SK-N-SH (cell line): ENCODE measurements around the gene TECTB. TPM values are rescaled to one million over a fixed set of nuclear protein-coding genes. Genes with fewer than 3 reads are reported as not detected.

Experiments
- CTCF ChIA-PET: fragments of 300-600, 350-600 bp; formaldehyde crosslinking; extraction: SDS; loops from one replicate; lab custom pipeline; 2021; lab: Yijun Ruan, JAX
- POLR2A ChIA-PET: fragments of 350-600 bp; sonication (Branson Sonifier 250); formaldehyde crosslinking; extraction: SDS; loops from one replicate; lab custom pipeline; 2020; ENCODE audit warnings: antibody characterized with exemption, inconsistent platforms; lab: Yijun Ruan, JAX
- DNase-seq: peaks from one replicate; pipeline ENCODE4 v3.0.0; 2012
- H2AFZ ChIP-seq: fragments of 200-600 bp; sonication (generic); 2 replicates; pipeline ENCODE4 v1.8.1; 2016; ENCODE audit warnings: antibody characterized with exemption, mild to moderate bottlenecking, low read depth
- H3F3A ChIP-seq: fragments of 200-600 bp; sonication (generic); replicated peaks from 2 replicates; pipeline ENCODE3; 2016; ENCODE audit warnings: antibody characterized with exemption, mild to moderate bottlenecking; ENCODE audit not compliant: insufficient read depth
- H3K27ac ChIP-seq, 2 experiments: fragments of 200-500 bp in 1 of 2; fragments of 200-600 bp in 1 of 2; sonication (Bioruptor generic) in 1 of 2; sonication (generic), shearing (Covaris generic) in 1 of 2; 2 replicates each; pipeline versions ENCODE4 v1.5.1 to v1.6.1; 2014 to 2016; ENCODE audit warnings: low read depth in 2 of 2, inconsistent platforms in 1 of 2, low read length in 1 of 2, mild to moderate bottlenecking in 1 of 2, mixed read lengths in 1 of 2
- H3K27me3 ChIP-seq: fragments of 200-600 bp; sonication (generic), shearing (Covaris generic); 2 replicates; pipeline ENCODE4 v1.6.1; 2016; ENCODE audit warnings: mixed run types; ENCODE audit not compliant: insufficient read depth
- H3K36me3 ChIP-seq, 2 experiments: fragments of 200-500 bp in 1 of 2; fragments of 200-600 bp in 1 of 2; sonication (Bioruptor generic) in 1 of 2; sonication (generic) in 1 of 2; replicated peaks in 1 of 2; 2 replicates each; pipeline versions ENCODE3 to v1.5.1; 2014 to 2016; ENCODE audit warnings: low read length in 1 of 2, mild to moderate bottlenecking in 1 of 2; ENCODE audit not compliant: insufficient read depth in 2 of 2, control insufficient read depth in 1 of 2
- H3K4me1 ChIP-seq, 2 experiments: fragments of 200-500 bp in 1 of 2; fragments of 200-600 bp in 1 of 2; sonication (Bioruptor generic) in 1 of 2; sonication (generic), shearing (Covaris generic) in 1 of 2; 2 replicates each; pipeline versions ENCODE4 v1.5.1 to v1.6.1; 2014 to 2016; ENCODE audit warnings: low read depth in 1 of 2, low read length in 1 of 2, mixed run types in 1 of 2; ENCODE audit not compliant: insufficient read depth in 2 of 2, control insufficient read depth in 1 of 2
- H3K4me2 ChIP-seq: fragments of 200-600 bp; sonication (generic), shearing (Covaris generic); 2 replicates; pipeline ENCODE4 v1.6.1; 2017; ENCODE audit warnings: mixed run types
- H3K4me3 ChIP-seq, 2 experiments: fragments of 200-500 bp in 1 of 2; fragments of 200-600 bp in 1 of 2; sonication (Bioruptor generic) in 1 of 2; sonication (generic), shearing (Covaris generic) in 1 of 2; 2 replicates each; pipeline versions ENCODE4 v1.5.1 to v1.8.1; 2014 to 2016; ENCODE audit warnings: low read depth in 2 of 2, inconsistent platforms in 1 of 2, low read length in 1 of 2, mild to moderate bottlenecking in 1 of 2, mixed read lengths in 1 of 2, moderate library complexity in 1 of 2
- H3K79me2 ChIP-seq: fragments of 200-600 bp; sonication (generic); 2 replicates; pipeline ENCODE4 v1.8.1; 2017; ENCODE audit warnings: mild to moderate bottlenecking; ENCODE audit not compliant: insufficient read depth
- H3K9ac ChIP-seq: fragments of 200-600 bp; sonication (generic); 2 replicates; pipeline ENCODE4 v1.6.1; 2017; ENCODE audit warnings: mixed run types
- H3K9me2 ChIP-seq: fragments of 200-600 bp; sonication (generic); 2 replicates; pipeline ENCODE4 v1.6.1; 2017; ENCODE audit warnings: mixed run types
- H3K9me3 ChIP-seq: fragments of 200-600 bp; sonication (generic); 2 replicates; pipeline ENCODE4 v1.6.1; 2017; ENCODE audit warnings: mixed run types, mild to moderate bottlenecking, moderate library complexity
- H4K20me1 ChIP-seq: fragments of 200-600 bp; sonication (generic); 2 replicates; pipeline ENCODE4 v1.6.1; 2017; ENCODE audit warnings: mild to moderate bottlenecking, mixed run types; ENCODE audit not compliant: insufficient read depth
- ELF1 ChIP-seq: IDR thresholded peaks from 2 replicates; pipeline ENCODE4 v1.4.0; 2012
- EP300 ChIP-seq, 2 experiments: IDR thresholded peaks; 2 replicates each; pipeline versions ENCODE4 v1.4.0 to v1.6.1; 2012; ENCODE audit warnings: borderline replicate concordance in 1 of 2, low read depth in 1 of 2, low read length in 1 of 2
- FOSL2 ChIP-seq: IDR thresholded peaks from 2 replicates; pipeline ENCODE4 v1.4.0; 2012; ENCODE audit warnings: low read depth, mild to moderate bottlenecking, moderate library complexity, borderline replicate concordance
- FOXJ3 ChIP-seq: sonication (generic); formaldehyde crosslinking; IDR thresholded peaks from 2 replicates; pipeline ENCODE4 v1.5.1; 2020; ENCODE audit warnings: mild to moderate bottlenecking, missing genetic modification reagents
- FOXM1 ChIP-seq: IDR thresholded peaks from 2 replicates; pipeline ENCODE4 v1.4.0; 2012; ENCODE audit warnings: low read depth, mild to moderate bottlenecking
- GABPA ChIP-seq: IDR thresholded peaks from 2 replicates; pipeline ENCODE4 v1.4.0; 2012; ENCODE audit warnings: low read depth, mild to moderate bottlenecking
- JUND ChIP-seq: IDR thresholded peaks from 2 replicates; pipeline ENCODE4 v1.4.0; 2012
- MEF2A ChIP-seq: IDR thresholded peaks from 2 replicates; pipeline ENCODE4 v1.4.0; 2012; ENCODE audit warnings: low read depth, borderline replicate concordance
- MXI1 ChIP-seq: IDR thresholded peaks from 2 replicates; pipeline ENCODE4 v1.6.1; 2012; ENCODE audit warnings: mild to moderate bottlenecking, low read depth, low read length, improper control_type of control experiment
- NFIC ChIP-seq: IDR thresholded peaks from 2 replicates; pipeline ENCODE4 v1.4.0; 2012; ENCODE audit warnings: borderline replicate concordance
- NRF1 ChIP-seq: IDR thresholded peaks from 2 replicates; pipeline ENCODE4 v1.6.1; 2012; ENCODE audit warnings: low read depth, mild to moderate bottlenecking, low read length
- RAD21 ChIP-seq: IDR thresholded peaks from 2 replicates; pipeline ENCODE4 v1.6.1; 2012; ENCODE audit warnings: mild to moderate bottlenecking, low read length
- RFX5 ChIP-seq: IDR thresholded peaks from 2 replicates; pipeline ENCODE4 v1.6.1; 2012; ENCODE audit warnings: mild to moderate bottlenecking, improper control_type of control experiment, low read length
- RXRA ChIP-seq: IDR thresholded peaks from 2 replicates; pipeline ENCODE4 v1.4.0; 2012; ENCODE audit warnings: low read depth, mild to moderate bottlenecking, borderline replicate concordance
- SMC3 ChIP-seq: IDR thresholded peaks from 2 replicates; pipeline ENCODE4 v1.6.1; 2012; ENCODE audit warnings: low read depth, low read length, improper control_type of control experiment
- TAF1 ChIP-seq: IDR thresholded peaks from 2 replicates; pipeline ENCODE4 v1.6.1; 2012; ENCODE audit warnings: low read depth, mild to moderate bottlenecking, low read length, moderate library complexity, borderline replicate concordance
- YY1 ChIP-seq: IDR thresholded peaks from 2 replicates; pipeline ENCODE4 v1.4.0; 2012; ENCODE audit warnings: low read depth, mild to moderate bottlenecking
- WGBS: methylation state at CpG from one replicate; pipeline ENCODE4 v1.1.6; 2017; ENCODE audit warnings: low lambda C conversion rate; 5-methylcytosine and 5-hydroxymethylcytosine counted together
- polyA plus RNA-seq, 3 experiments: library from polyadenylated mRNA; depleted of rRNA; stranded (reverse); fragments of >200 nt; gene quantifications; 2 replicates each; pipeline ENCODE4 v1.2.3, GENCODE V29; 2012
- TF ChIP-seq, protein P1 (sequence below): IDR thresholded peaks from 2 replicates; pipeline ENCODE4; 2012
- TF ChIP-seq, protein P2 (sequence below): fragments of 150-350 bp; IDR thresholded peaks from 2 replicates; pipeline ENCODE4 v1.6.1; 2017; ENCODE audit warnings: antibody characterized with exemption, low read length, low read depth, borderline replicate concordance
- TF ChIP-seq, protein P3 (sequence below): fragments of 150-350 bp; IDR thresholded peaks from 2 replicates; pipeline ENCODE4 v1.6.1; 2016; ENCODE audit warnings: mild to moderate bottlenecking, low read depth, low read length

Gene TECTB
- polyA plus RNA-seq, 1 of the 3 experiments (the other 2 are of a cell fraction): not detected

DNA sequence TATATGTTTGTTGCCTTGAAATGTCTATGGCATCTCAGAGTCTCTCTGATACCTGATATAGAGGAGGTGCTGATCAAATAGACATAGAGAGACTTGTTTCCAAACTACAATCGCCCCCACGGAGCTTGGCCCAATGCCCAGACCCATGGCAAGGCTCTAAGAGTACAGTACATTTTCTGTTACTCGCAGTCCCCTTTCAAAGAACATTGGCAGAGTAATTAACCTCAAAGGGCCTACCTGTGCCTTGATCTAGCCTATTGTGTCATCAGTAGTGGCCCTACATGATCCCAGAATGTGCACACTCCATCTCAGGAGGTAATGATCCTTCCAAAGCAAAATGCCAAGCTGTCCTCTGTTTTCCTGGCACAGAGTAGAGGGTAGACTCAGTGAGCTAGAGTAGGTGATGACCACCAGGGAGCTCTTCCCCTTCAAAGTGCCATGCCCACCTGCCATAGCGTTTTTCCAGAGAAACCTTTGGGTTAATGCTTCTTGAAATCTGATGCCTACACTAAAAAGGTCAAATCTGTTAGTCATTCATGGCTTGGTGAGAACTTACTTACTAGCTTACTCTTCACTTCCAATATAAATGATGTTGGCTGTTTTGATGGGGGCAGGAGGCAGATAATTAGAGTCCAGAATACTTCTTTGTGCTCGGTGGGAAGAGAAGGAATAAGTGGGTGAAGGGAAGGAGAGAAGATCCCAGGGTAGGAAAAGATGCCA, 49.5 kb downstream of the TECTB start:
- Histone ChIP-seq H3F3A (no peaks in the 10 kb centered on the region), H3K9me2 (no peaks in the 10 kb centered on the region), H3K79me2 (no peaks in the 10 kb centered on the region), H3K9ac (no peak overlapping the region), H3K27me3 (no peaks in the 10 kb centered on the region), H2AFZ (no peak overlapping the region), H3K4me2 (no peak overlapping the region), H3K9me3 (no peaks in the 10 kb centered on the region), H3K4me1 (no peaks in the 10 kb centered on the region), H3K27ac (no peak overlapping the region), H3K4me3 (no peak overlapping the region), H4K20me1 (no peaks in the 10 kb centered on the region), H3K36me3 (no peaks in the 10 kb centered on the region)
- DNase-seq: no peak
- POLR2A ChIA-PET: interaction anchor here (0.5 kb wide), 1 partner anchor 940 kb away, joined by 4 read pairs; no protein-coding TSS in a partner anchor
- TF ChIP-seq RFX5: no peak
- no peak for TF ChIP-seq RXRA
- no peak for TF ChIP-seq FOXJ3 (CRISPR knock-in tag)
- no peak for TF ChIP-seq GABPA
- no peak for TF ChIP-seq FOXM1
- TF ChIP-seq NFIC: no peak
- TF ChIP-seq, protein P1, sequence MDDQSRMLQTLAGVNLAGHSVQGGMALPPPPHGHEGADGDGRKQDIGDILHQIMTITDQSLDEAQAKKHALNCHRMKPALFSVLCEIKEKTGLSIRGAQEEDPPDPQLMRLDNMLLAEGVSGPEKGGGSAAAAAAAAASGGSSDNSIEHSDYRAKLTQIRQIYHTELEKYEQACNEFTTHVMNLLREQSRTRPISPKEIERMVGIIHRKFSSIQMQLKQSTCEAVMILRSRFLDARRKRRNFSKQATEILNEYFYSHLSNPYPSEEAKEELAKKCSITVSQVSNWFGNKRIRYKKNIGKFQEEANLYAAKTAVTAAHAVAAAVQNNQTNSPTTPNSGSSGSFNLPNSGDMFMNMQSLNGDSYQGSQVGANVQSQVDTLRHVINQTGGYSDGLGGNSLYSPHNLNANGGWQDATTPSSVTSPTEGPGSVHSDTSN: no peak
- TF ChIP-seq MEF2A: no peak
- CTCF ChIA-PET: interaction anchor here (0.7 kb wide), 1 partner anchor 16 kb away, joined by 3 read pairs; no protein-coding TSS in a partner anchor
- WGBS: 20% methylated on average over 5 of the region's 5 CpGs

DNA sequence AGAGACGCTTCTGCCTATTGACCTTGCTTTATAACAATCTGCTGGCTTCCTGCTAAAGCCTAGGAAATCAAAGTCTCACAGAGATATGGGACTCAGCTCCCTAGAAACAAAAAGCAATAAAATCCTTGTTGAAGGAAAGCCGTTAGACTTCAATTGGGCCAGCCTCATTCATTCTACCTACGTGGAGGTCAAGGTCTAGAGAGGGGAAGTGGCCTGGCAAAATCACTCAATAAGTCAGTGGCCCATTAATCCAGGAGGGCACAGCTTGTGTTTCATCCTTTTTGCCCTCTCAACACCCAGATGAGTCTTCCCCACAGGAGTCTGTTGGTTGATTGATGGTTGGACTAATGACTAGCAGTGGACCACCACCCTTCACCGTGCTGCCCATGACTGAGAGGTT, 50.3 kb downstream of the TECTB start:
- no peaks in the 10 kb centered on the region for H3K79me2 ChIP-seq
- H2AFZ ChIP-seq: no peak overlapping the region
- H3K9me3 ChIP-seq: no peaks in the 10 kb centered on the region
- no peak overlapping the region for H3K9ac ChIP-seq
- H3K4me3 ChIP-seq: no peak overlapping the region
- H3K27ac ChIP-seq: no peak overlapping the region
- no peaks in the 10 kb centered on the region for H3F3A ChIP-seq
- no peaks in the 10 kb centered on the region for H3K36me3 ChIP-seq
- H4K20me1 ChIP-seq: no peaks in the 10 kb centered on the region
- POLR2A ChIA-PET: no interaction called here
- CTCF ChIA-PET: interaction anchor here (0.7 to 1.6 kb wide), 2 partner anchors 12 to 17 kb away, joined by 3 to 4 read pairs; no protein-coding TSS in a partner anchor
- 32% methylated on average over 1 of the region's 4 CpGs for WGBS
- no peaks in the 10 kb centered on the region for H3K27me3 ChIP-seq
- no peak for DNase-seq
- no peaks in the 10 kb centered on the region for H3K9me2 ChIP-seq
- no peaks in the 10 kb centered on the region for H3K4me1 ChIP-seq
- no peak overlapping the region for H3K4me2 ChIP-seq
- TF ChIP-seq RAD21 (no peak), NRF1 (no peak), YY1 (no peak), FOXJ3 (CRISPR knock-in tag) (no peak), FOSL2 (no peak), JUND (no peak), ELF1 (no peak), SMC3 (no peak), NFIC (no peak), EP300 (IDR thresholded peaks at IDR 0.05; ENCODE audit: borderline replicate concordance in 1 of 2, low read depth in 1 of 2, low read length in 1 of 2) (no peak), TAF1 (no peak), MXI1 (no peak)
- TF ChIP-seq, protein P1: no peak
- TF ChIP-seq, protein P2, sequence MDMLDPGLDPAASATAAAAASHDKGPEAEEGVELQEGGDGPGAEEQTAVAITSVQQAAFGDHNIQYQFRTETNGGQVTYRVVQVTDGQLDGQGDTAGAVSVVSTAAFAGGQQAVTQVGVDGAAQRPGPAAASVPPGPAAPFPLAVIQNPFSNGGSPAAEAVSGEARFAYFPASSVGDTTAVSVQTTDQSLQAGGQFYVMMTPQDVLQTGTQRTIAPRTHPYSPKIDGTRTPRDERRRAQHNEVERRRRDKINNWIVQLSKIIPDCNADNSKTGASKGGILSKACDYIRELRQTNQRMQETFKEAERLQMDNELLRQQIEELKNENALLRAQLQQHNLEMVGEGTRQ: no peak
- TF ChIP-seq, protein P3, sequence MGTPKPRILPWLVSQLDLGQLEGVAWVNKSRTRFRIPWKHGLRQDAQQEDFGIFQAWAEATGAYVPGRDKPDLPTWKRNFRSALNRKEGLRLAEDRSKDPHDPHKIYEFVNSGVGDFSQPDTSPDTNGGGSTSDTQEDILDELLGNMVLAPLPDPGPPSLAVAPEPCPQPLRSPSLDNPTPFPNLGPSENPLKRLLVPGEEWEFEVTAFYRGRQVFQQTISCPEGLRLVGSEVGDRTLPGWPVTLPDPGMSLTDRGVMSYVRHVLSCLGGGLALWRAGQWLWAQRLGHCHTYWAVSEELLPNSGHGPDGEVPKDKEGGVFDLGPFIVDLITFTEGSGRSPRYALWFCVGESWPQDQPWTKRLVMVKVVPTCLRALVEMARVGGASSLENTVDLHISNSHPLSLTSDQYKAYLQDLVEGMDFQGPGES: no peak
